HepG2 (cell line): ENCODE measurements around the gene CD58. TPM values are rescaled to one million over a fixed set of nuclear protein-coding genes. Genes with fewer than 3 reads are reported as not detected.

ENCODE experiments used
- GZF1 ChIP-seq: sonication (generic); formaldehyde crosslinking; IDR thresholded peaks from 2 replicates; pipeline ENCODE4 v1.5.1; 2020; ENCODE audit warnings: mild to moderate bottlenecking, missing genetic modification reagents
- HNF4A ChIP-seq: sonication (generic); formaldehyde crosslinking; IDR thresholded peaks from 2 replicates; pipeline ENCODE4 v1.4.0; 2020; ENCODE audit warnings: missing genetic modification reagents
- MZF1 ChIP-seq: sonication (generic); formaldehyde crosslinking; IDR thresholded peaks from 2 replicates; pipeline ENCODE4 v1.8.1; 2023; ENCODE audit warnings: mild to moderate bottlenecking, missing genetic modification reagents, borderline replicate concordance
- PHF20 ChIP-seq: sonication (generic); formaldehyde crosslinking; IDR thresholded peaks from 2 replicates; pipeline ENCODE4 v1.5.0; 2020; ENCODE audit warnings: mild to moderate bottlenecking, missing genetic modification reagents
- SRF ChIP-seq: IDR thresholded peaks from 2 replicates; pipeline ENCODE4 v1.6.1; 2011; ENCODE audit warnings: mild to moderate bottlenecking, low read depth, low read length, moderate library complexity
- ZNF138 ChIP-seq: sonication (generic); formaldehyde crosslinking; IDR thresholded peaks from 2 replicates; pipeline ENCODE4 v1.5.0; 2020; ENCODE audit warnings: mild to moderate bottlenecking, low read depth, missing genetic modification reagents
- ZNF225 ChIP-seq: sonication (generic); formaldehyde crosslinking; IDR thresholded peaks from 2 replicates; pipeline ENCODE4 v1.4.0; 2020; ENCODE audit warnings: mild to moderate bottlenecking, missing genetic modification reagents
- ZNF235 ChIP-seq: sonication (generic); formaldehyde crosslinking; IDR thresholded peaks from 2 replicates; pipeline ENCODE4 v1.8.1; 2023; ENCODE audit warnings: mild to moderate bottlenecking, missing genetic modification reagents, borderline replicate concordance
- ZNF343 ChIP-seq: sonication (generic); formaldehyde crosslinking; IDR thresholded peaks from 2 replicates; pipeline ENCODE4 v1.4.0; 2020; ENCODE audit warnings: mild to moderate bottlenecking, missing genetic modification reagents
- ZNF501 ChIP-seq: sonication (generic); formaldehyde crosslinking; IDR thresholded peaks from 2 replicates; pipeline ENCODE4 v1.5.1; 2020; ENCODE audit warnings: mild to moderate bottlenecking, moderate library complexity, missing genetic modification reagents
- ZNF644 ChIP-seq: IDR thresholded peaks from 2 replicates; pipeline ENCODE4 v1.6.1; 2016; ENCODE audit warnings: low read depth
- ZNF75D ChIP-seq: sonication (generic); formaldehyde crosslinking; IDR thresholded peaks from 2 replicates; pipeline ENCODE4 v1.8.1; 2023; ENCODE audit warnings: missing genetic modification reagents, mild to moderate bottlenecking, borderline replicate concordance
- ZSCAN20 ChIP-seq: sonication (generic); formaldehyde crosslinking; IDR thresholded peaks from 2 replicates; pipeline ENCODE4 v1.4.0; 2020; ENCODE audit warnings: missing genetic modification reagents, mild to moderate bottlenecking, borderline replicate concordance
- polyA plus RNA-seq, 8 experiments: library from polyadenylated mRNA; depleted of rRNA in 3 of 8; stranded (reverse) in 7 of 8; unstranded in 1 of 8; fragments of >200 nt; fragmentation: Illumina TruSeq in 4 of 8; extraction: Trizol in 4 of 8; gene quantifications; 2 replicates each; pipeline versions ENCODE4 v1.2.1 to v1.2.3, GENCODE V29; 2011 to 2016; ENCODE audit warnings: low read depth in 4 of 8, missing spikeins in 1 of 8, mixed read lengths in 1 of 8; ENCODE audit not compliant: insufficient read depth in 1 of 8
- total RNA-seq, 5 experiments: library from RNA; depleted of rRNA; stranded (reverse); fragments of >200 nt; fragmentation: Illumina TruSeq; extraction: Trizol; gene quantifications; 2 replicates each; pipeline ENCODE4 v1.2.3, GENCODE V29; 2016; ENCODE audit warnings: low read depth in 1 of 5
- TF ChIP-seq, protein P1 (sequence below), 2 experiments: fragments of 450-650 bp in 1 of 2; sonication (generic) in 1 of 2; formaldehyde crosslinking in 1 of 2; IDR thresholded peaks; 2 replicates each; pipeline versions ENCODE4 v1.6.1 to v1.8.0; 2016 to 2022; ENCODE audit warnings: antibody characterized with exemption in 1 of 2, mild to moderate bottlenecking in 1 of 2, missing genetic modification reagents in 1 of 2
- TF ChIP-seq, protein P2 (sequence below): IDR thresholded peaks from 2 replicates; pipeline ENCODE4 v1.6.1; 2016; ENCODE audit warnings: missing biosample characterization, missing genetic modification reagents, low read depth
- TF ChIP-seq, protein P3 (sequence below): IDR thresholded peaks from 2 replicates; pipeline ENCODE4 v1.6.1; 2016

CD58 gene
- total and polyA plus RNA-seq, 2 of the 13 experiments (the other 11 are each of a cell fraction or from before 2014, with no cell fraction given): 9.4 to 13.5 TPM

DNA sequence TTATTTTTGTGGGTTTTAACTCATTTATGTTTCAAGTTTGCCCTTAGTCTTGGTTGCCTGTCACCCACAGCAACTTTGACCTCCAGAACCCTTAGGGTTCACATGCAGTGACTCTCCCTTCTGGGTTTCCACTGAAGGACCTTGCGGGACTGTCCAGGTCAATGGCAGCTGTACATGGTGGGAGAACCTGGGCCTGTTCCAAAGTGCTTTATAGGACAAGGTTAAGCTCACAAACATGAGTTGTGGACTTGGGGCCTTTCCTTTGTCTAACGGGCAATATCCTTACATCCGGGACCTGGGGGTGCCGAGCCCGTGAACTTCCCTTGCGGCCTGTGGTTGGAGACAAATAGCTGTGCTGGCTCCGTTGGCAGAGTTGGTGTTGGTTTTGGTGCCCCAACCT lies 77.8 kb downstream of the CD58 start (continued):
- TF ChIP-seq HNF4A: peak; percentile 52; the same call in 1 of the 2 replicates
- TF ChIP-seq ZNF235 (CRISPR knock-in tag): no peak
- TF ChIP-seq ZNF501 (CRISPR knock-in tag): no peak
- no peak for TF ChIP-seq ZNF138 (CRISPR knock-in tag)
- TF ChIP-seq PHF20 (CRISPR knock-in tag): no peak
- TF ChIP-seq, protein P1, sequence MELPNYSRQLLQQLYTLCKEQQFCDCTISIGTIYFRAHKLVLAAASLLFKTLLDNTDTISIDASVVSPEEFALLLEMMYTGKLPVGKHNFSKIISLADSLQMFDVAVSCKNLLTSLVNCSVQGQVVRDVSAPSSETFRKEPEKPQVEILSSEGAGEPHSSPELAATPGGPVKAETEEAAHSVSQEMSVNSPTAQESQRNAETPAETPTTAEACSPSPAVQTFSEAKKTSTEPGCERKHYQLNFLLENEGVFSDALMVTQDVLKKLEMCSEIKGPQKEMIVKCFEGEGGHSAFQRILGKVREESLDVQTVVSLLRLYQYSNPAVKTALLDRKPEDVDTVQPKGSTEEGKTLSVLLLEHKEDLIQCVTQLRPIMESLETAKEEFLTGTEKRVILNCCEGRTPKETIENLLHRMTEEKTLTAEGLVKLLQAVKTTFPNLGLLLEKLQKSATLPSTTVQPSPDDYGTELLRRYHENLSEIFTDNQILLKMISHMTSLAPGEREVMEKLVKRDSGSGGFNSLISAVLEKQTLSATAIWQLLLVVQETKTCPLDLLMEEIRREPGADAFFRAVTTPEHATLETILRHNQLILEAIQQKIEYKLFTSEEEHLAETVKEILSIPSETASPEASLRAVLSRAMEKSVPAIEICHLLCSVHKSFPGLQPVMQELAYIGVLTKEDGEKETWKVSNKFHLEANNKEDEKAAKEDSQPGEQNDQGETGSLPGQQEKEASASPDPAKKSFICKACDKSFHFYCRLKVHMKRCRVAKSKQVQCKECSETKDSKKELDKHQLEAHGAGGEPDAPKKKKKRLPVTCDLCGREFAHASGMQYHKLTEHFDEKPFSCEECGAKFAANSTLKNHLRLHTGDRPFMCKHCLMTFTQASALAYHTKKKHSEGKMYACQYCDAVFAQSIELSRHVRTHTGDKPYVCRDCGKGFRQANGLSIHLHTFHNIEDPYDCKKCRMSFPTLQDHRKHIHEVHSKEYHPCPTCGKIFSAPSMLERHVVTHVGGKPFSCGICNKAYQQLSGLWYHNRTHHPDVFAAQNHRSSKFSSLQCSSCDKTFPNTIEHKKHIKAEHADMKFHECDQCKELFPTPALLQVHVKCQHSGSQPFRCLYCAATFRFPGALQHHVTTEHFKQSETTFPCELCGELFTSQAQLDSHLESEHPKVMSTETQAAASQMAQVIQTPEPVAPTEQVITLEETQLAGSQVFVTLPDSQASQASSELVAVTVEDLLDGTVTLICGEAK (IDR thresholded peaks at IDR 0.05): no peak
- TF ChIP-seq, protein P1 (CRISPR knock-in tag; IDR thresholded peaks at IDR 0.05): no peak
- TF ChIP-seq ZNF225 (CRISPR knock-in tag): no peak
- peak; percentile 51; the same call in 1 of the 2 replicates for TF ChIP-seq ZNF644 (CRISPR knock-in tag)
- no peak for TF ChIP-seq MZF1 (CRISPR knock-in tag)
- TF ChIP-seq GZF1 (CRISPR knock-in tag): no peak
- TF ChIP-seq, protein P2, sequence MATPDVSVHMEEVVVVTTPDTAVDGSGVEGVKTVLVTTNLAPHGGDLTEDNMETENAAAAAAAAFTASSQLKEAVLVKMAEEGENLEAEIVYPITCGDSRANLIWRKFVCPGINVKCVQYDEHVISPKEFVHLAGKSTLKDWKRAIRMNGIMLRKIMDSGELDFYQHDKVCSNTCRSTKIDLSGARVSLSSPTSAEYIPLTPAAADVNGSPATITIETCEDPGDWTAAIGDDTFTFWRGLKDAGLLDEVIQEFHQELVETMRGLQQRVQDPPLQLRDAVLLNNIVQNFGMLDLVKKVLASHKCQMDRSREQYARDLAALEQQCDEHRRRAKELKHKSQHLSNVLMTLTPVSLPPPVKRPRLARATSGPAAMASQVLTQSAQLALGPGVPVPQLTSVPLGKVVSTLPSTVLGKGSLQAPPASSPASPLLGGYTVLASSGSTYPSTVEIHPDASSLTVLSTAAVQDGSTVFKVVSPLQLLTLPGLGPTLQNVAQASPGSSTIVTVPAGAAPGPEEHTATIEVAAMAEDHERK (CRISPR knock-in tag): no peak
- TF ChIP-seq SRF: no peak
- TF ChIP-seq, protein P3, sequence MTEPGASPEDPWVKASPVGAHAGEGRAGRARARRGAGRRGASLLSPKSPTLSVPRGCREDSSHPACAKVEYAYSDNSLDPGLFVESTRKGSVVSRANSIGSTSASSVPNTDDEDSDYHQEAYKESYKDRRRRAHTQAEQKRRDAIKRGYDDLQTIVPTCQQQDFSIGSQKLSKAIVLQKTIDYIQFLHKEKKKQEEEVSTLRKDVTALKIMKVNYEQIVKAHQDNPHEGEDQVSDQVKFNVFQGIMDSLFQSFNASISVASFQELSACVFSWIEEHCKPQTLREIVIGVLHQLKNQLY (CRISPR knock-in tag): no peak
- no peak for TF ChIP-seq ZNF343 (CRISPR knock-in tag)
- no peak for TF ChIP-seq ZSCAN20 (CRISPR knock-in tag)
- TF ChIP-seq ZNF75D: no peak
